BLaER1 treated with 17β-estradiol and CSF1 and Interleukin-3, amounts not matched to agents 10 nM and 100 nM (cell line): ENCODE data around the gene CHAD.

Experiments
- H3K27ac ChIP-seq, 11 experiments: shearing (Covaris generic); formaldehyde crosslinking; 2 replicates each; pipeline ENCODE4 v1.8.1; 2022
- H3K27me3 ChIP-seq, 11 experiments: shearing (Covaris generic); formaldehyde crosslinking; 2 replicates each; pipeline ENCODE4 v1.8.1; 2022
- H3K36me3 ChIP-seq, 11 experiments: shearing (Covaris generic); formaldehyde crosslinking; 2 replicates each; pipeline ENCODE4 v1.8.1; 2022
- H3K4me1 ChIP-seq, 10 experiments: shearing (Covaris generic); formaldehyde crosslinking; 2 replicates each; pipeline ENCODE4 v1.8.1; 2022
- H3K4me2 ChIP-seq, 11 experiments: shearing (Covaris generic); formaldehyde crosslinking; 2 replicates each; pipeline ENCODE4 v1.8.1; 2022
- H3K4me3 ChIP-seq, 10 experiments: shearing (Covaris generic); formaldehyde crosslinking; 2 replicates each; pipeline ENCODE4 v1.8.1; 2022
- H3K9ac ChIP-seq, 11 experiments: shearing (Covaris generic); formaldehyde crosslinking; 2 replicates each; pipeline ENCODE4 v1.8.1; 2022
- H3K9me3 ChIP-seq, 11 experiments: shearing (Covaris generic); formaldehyde crosslinking; replicated peaks in 1 of 11; 2 replicates each; pipeline ENCODE4 v1.8.1; 2022
- H4K20me1 ChIP-seq, 11 experiments: shearing (Covaris generic); formaldehyde crosslinking; 2 replicates each; pipeline ENCODE4 v1.8.1; 2022
- Cebpa-rat ChIP-seq, 11 experiments: shearing (Covaris generic); IDR thresholded peaks; 2 replicates each; pipeline ENCODE4 v1.8.1; 2022

CHAD gene

GRCh38 chr17:50484386-50485155 lies 15.9 kb upstream of the CHAD start:
- no peak overlapping the region for H3K4me2 ChIP-seq
- no peak for TF ChIP-seq Cebpa-rat (IDR thresholded peaks at IDR 0.05)
- no peaks in the 10 kb centered on the region for H3K9me3 ChIP-seq
- H3K9ac ChIP-seq: peak overlapping the region in 2 of 11 experiments; percentile 14 to 17; a peak in 1 of 22 replicates
- peaks cover 0 to 24% (median 7%) of the 10 kb centered on the region in 11 experiments; a peak in 14 of 22 replicates for H4K20me1 ChIP-seq
- peaks cover 11 to 32% (median 17%) of the 10 kb centered on the region in 10 experiments for H3K4me1 ChIP-seq
- H3K36me3 ChIP-seq: peaks cover 35 to 71% (median 57%) of the 10 kb centered on the region in 11 experiments
- no peak overlapping the region for H3K4me3 ChIP-seq
- no peak overlapping the region for H3K27ac ChIP-seq
- H3K27me3 ChIP-seq: no peaks in the 10 kb centered on the region

- peaks cover 35 to 71% (median 57%) of the 10 kb centered on the region in 11 experiments for H3K36me3 ChIP-seq
Measured at GRCh38 chr17:50483266-50483665, 14.6 kb upstream of the CHAD start.

GRCh38 chr17:50482516-50482915 lies 13.8 kb upstream of the CHAD start:
- Histone ChIP-seq H3K36me3 (peaks cover 35 to 71% (median 57%) of the 10 kb centered on the region in 11 experiments), H3K4me3 (no peak overlapping the region), H3K9me3 (no peaks in the 10 kb centered on the region), H3K27ac (no peak overlapping the region), H3K4me1 (peaks cover 21 to 41% (median 27%) of the 10 kb centered on the region in 10 experiments), H4K20me1 (peaks cover 0 to 24% (median 7%) of the 10 kb centered on the region in 11 experiments; a peak in 14 of 22 replicates), H3K9ac (0 out of 22 replicates have a peak overlapping the region, but pooled peaks of 1 of the 11 experiments have one; percentile 2), H3K27me3 (no peaks in the 10 kb centered on the region), H3K4me2 (no peak overlapping the region)
- no peak for TF ChIP-seq Cebpa-rat (IDR thresholded peaks at IDR 0.05)

More at GRCh38 chr17:50483266-50483665, 14.6 kb upstream of the CHAD start:
- Histone ChIP-seq H4K20me1 (peaks cover 0 to 24% (median 7%) of the 10 kb centered on the region in 11 experiments; a peak in 14 of 22 replicates), H3K4me3 (no peak overlapping the region), H3K9ac (0 out of 22 replicates have a peak overlapping the region, but pooled peaks of 1 of the 11 experiments have one; percentile 14), H3K4me2 (no peak overlapping the region), H3K27me3 (no peaks in the 10 kb centered on the region), H3K9me3 (no peaks in the 10 kb centered on the region), H3K27ac (no peak overlapping the region), H3K4me1 (peaks cover 14 to 35% (median 20%) of the 10 kb centered on the region in 10 experiments)
- no peak for TF ChIP-seq Cebpa-rat (IDR thresholded peaks at IDR 0.05)

- H3K27me3 ChIP-seq: no peaks in the 10 kb centered on the region
- H3K4me2 ChIP-seq: no peak overlapping the region
- H3K4me3 ChIP-seq: no peak overlapping the region
- peaks cover 35 to 71% (median 54%) of the 10 kb centered on the region in 11 experiments for H3K36me3 ChIP-seq
- 0 out of 22 replicates have a peak overlapping the region, but pooled peaks of 1 of the 11 experiments have one; percentile 2 for H3K9ac ChIP-seq
- H3K4me1 ChIP-seq: peaks cover 21 to 41% (median 27%) of the 10 kb centered on the region in 10 experiments
- TF ChIP-seq Cebpa-rat (IDR thresholded peaks at IDR 0.05): no peak
- H4K20me1 ChIP-seq: peaks cover 0 to 24% (median 7%) of the 10 kb centered on the region in 11 experiments; a peak in 14 of 22 replicates
- H3K9me3 ChIP-seq: no peaks in the 10 kb centered on the region
- peak overlapping the region in 2 of 11 experiments; percentile 7 to 15; a peak in 1 of 22 replicates for H3K27ac ChIP-seq
Measured at GRCh38 chr17:50482110-50482509, 13.4 kb upstream of the CHAD start.

- no peaks in the 10 kb centered on the region for H3K27me3 ChIP-seq
- H3K9ac ChIP-seq: 0 out of 22 replicates have a peak overlapping the region, but pooled peaks of 1 of the 11 experiments have one; percentile 2
- no peak for TF ChIP-seq Cebpa-rat (IDR thresholded peaks at IDR 0.05)
- no peaks in the 10 kb centered on the region for H3K9me3 ChIP-seq
- no peak overlapping the region for H3K4me2 ChIP-seq
- peaks cover 35 to 70% (median 51%) of the 10 kb centered on the region in 11 experiments for H3K36me3 ChIP-seq
- peaks cover 21 to 41% (median 27%) of the 10 kb centered on the region in 10 experiments for H3K4me1 ChIP-seq
- H4K20me1 ChIP-seq: peaks cover 0 to 24% (median 7%) of the 10 kb centered on the region in 11 experiments; a peak in 14 of 22 replicates
- H3K4me3 ChIP-seq: no peak overlapping the region
- peak overlapping the region in 2 of 11 experiments; percentile 7 to 15; a peak in 1 of 22 replicates for H3K27ac ChIP-seq
Measured at GRCh38 chr17:50481648-50482047, 13.0 kb upstream of the CHAD start.

GRCh38 chr17:50480854-50481490 lies 12.3 kb upstream of the CHAD start:
- H3K9me3 ChIP-seq: no peaks in the 10 kb centered on the region
- no peak overlapping the region for H3K4me3 ChIP-seq
- H4K20me1 ChIP-seq: peaks cover 0 to 24% (median 7%) of the 10 kb centered on the region in 11 experiments; a peak in 14 of 22 replicates
- H3K36me3 ChIP-seq: peaks cover 35 to 63% (median 48%) of the 10 kb centered on the region in 11 experiments
- peaks cover 21 to 41% (median 27%) of the 10 kb centered on the region in 10 experiments for H3K4me1 ChIP-seq
- no peak for TF ChIP-seq Cebpa-rat (IDR thresholded peaks at IDR 0.05)
- no peaks in the 10 kb centered on the region for H3K27me3 ChIP-seq
- H3K27ac ChIP-seq: peak overlapping the region in 2 of 11 experiments; percentile 25 to 32; a peak in 3 of 22 replicates
- peak overlapping the region in 6 of 11 experiments; percentile 75 to 96 (median 90); a peak in 10 of 22 replicates for H3K4me2 ChIP-seq
- peak overlapping the region in 1 of 11 experiments; percentile 21; a peak in 1 of 22 replicates for H3K9ac ChIP-seq

GRCh38 chr17:50480142-50480764 lies 11.6 kb upstream of the CHAD start:
- Histone ChIP-seq H3K36me3 (peaks cover 28 to 56% (median 41%) of the 10 kb centered on the region in 11 experiments), H3K27ac (peak overlapping the region in 2 of 11 experiments; percentile 25 to 32; a peak in 3 of 22 replicates), H3K4me2 (peak overlapping the region; percentile 75 to 96 (median 82); a peak in 21 of 22 replicates), H3K27me3 (no peaks in the 10 kb centered on the region), H3K4me1 (peaks cover 21 to 41% (median 27%) of the 10 kb centered on the region in 10 experiments), H3K4me3 (peak overlapping the region in 4 of 10 experiments; percentile 76 to 83 (median 76); a peak in 5 of 20 replicates), H4K20me1 (peaks cover 0 to 24% (median 7%) of the 10 kb centered on the region in 11 experiments; a peak in 14 of 22 replicates), H3K9ac (peak overlapping the region in 8 of 11 experiments; percentile 21 to 87 (median 83); a peak in 10 of 22 replicates), H3K9me3 (no peaks in the 10 kb centered on the region)
- no peak for TF ChIP-seq Cebpa-rat (IDR thresholded peaks at IDR 0.05)
